Astrocyte of the spinal cord (primary cell): ENCODE data around the gene ATXN1.

Experiments used
- DNase-seq: peaks from one replicate; pipeline ENCODE4 v3.0.0; 2011; ENCODE audit warnings: low read depth, low spot score
- H3K4me3 ChIP-seq: 2 replicates; pipeline ENCODE4 v1.5.1; 2011; ENCODE audit warnings: low read depth, mild to moderate bottlenecking, low read length, moderate library complexity
- in situ Hi-C: cut with HindIII; loops from 2 replicates; pipeline ENCODE4 v1.10.0; 2017; ENCODE audit warnings: low sequenced_read_pairs
- TF ChIP-seq, protein P1 (sequence below): IDR thresholded peaks from 2 replicates; pipeline ENCODE4 v1.5.1; 2012; ENCODE audit warnings: low read depth, mild to moderate bottlenecking, low read length, inconsistent platforms

Gene ATXN1

DNA sequence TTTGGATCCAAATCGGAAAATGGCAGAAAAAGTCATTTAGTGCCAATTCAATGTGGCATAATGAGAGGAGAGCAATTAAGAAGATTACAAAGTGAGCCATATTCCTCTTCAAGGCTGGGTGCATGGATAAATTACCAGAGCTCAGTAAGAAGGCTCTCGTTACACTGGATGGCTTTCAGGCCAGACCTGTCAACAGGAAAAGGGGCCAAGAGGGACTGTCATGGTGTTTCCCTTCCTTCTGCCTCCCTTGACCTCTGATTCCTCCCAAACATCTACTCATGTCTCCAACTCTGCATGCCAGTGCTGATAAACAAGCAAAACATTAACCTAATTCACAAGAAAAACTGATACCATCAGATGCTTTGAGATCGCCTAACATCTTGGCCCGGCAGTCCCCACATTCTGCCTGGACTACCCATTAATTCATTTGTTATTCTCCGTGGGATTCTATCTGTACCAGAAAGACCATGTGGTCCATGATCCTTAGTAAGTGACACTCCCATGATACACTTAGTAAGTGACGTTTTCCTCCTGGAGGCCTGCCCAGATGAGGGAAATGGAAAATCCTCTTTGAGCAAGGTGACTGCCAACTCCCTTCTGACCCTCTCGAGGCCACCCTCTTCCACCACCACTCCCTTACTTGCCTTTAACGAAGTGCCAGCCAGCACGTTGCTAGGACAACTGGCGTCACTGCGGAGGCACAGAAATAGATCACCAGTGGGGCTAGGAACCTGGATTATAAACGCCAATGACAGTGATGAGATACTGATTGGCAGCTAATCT is 283.7 kb downstream of the ATXN1 start:
- TF ChIP-seq, protein P1, sequence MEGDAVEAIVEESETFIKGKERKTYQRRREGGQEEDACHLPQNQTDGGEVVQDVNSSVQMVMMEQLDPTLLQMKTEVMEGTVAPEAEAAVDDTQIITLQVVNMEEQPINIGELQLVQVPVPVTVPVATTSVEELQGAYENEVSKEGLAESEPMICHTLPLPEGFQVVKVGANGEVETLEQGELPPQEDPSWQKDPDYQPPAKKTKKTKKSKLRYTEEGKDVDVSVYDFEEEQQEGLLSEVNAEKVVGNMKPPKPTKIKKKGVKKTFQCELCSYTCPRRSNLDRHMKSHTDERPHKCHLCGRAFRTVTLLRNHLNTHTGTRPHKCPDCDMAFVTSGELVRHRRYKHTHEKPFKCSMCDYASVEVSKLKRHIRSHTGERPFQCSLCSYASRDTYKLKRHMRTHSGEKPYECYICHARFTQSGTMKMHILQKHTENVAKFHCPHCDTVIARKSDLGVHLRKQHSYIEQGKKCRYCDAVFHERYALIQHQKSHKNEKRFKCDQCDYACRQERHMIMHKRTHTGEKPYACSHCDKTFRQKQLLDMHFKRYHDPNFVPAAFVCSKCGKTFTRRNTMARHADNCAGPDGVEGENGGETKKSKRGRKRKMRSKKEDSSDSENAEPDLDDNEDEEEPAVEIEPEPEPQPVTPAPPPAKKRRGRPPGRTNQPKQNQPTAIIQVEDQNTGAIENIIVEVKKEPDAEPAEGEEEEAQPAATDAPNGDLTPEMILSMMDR = no peak
- no peak overlapping the region for H3K4me3 ChIP-seq
- in situ Hi-C loops = no loop called here
- no peak for DNase-seq

DNA sequence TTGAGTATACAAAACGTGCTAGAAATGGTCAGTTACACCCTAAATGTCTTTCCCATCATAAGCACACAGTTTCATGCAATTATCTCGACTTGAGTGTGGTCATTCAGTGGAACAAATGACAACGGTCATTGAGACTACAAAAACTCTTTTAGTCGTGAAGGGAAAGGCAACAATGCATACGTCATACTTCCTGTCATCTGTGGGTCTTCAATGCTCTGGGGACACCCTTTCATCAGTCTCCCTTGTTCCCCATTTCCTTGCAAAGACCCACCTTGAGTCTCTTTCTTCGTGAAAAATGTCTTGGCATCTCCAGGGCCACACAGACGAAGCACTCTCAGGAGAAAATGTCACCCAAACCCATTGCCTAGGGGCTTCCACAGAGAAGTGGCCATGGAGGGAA is 284.4 kb downstream of the ATXN1 start:
- in situ Hi-C loops = no loop called here
- no peak for DNase-seq
- TF ChIP-seq, protein P1 = no peak
- no peak overlapping the region for H3K4me3 ChIP-seq

DNA sequence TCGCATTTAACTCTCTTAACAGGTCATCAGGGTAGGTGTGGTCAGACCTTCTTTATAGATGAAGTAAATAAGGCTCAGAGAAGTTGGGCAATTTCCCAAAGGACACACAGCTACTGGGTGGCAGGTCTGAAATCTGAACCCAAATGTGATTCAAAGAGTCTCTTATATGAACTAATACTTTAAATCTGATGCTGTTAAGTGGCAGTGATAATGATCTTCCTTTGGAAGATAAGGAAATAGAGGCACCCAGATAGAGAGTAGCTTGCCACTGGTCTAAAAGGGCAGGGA is 285.8 kb downstream of the ATXN1 start:
- in situ Hi-C loops = no loop called here
- H3K4me3 ChIP-seq = no peak overlapping the region

DNA sequence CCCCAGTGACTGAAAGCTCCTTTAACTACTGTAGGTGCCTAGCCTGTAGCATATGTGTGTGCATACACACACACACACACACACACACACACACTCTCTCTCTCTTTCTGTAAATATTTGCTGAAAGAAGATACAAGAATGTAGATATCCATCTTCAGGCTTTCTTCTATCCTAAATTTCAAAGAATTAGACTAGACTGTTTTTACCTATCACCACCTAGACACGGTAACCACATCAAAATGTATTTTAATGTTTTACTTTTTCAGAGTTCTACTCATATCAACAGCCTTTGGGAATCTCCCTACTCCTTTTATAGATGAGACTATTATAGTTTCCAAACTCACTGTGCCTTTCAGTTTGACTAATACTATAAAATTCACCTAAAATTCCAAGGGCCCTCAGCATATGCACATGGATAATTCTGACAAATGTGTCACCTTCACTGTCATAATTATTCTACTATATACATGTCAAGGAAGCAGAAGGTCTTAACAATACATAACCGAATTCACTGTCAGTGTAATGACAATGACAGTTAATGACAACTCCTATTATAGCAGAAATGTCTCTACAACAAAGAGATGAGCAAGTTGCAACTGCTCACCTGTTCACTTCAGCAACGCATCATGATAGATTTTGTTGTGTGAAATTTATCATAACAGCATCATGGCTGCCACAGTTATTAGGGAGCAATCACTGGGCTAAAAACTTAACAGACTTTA is 286.3 kb downstream of the ATXN1 start:
- DNase-seq = no peak
- in situ Hi-C loops = no loop called here
- TF ChIP-seq, protein P1 = no peak
- no peak overlapping the region for H3K4me3 ChIP-seq

More for the DNA sequence above, 285.8 kb downstream of the ATXN1 start:
- DNase-seq = no peak
- TF ChIP-seq, protein P1 = no peak

DNA sequence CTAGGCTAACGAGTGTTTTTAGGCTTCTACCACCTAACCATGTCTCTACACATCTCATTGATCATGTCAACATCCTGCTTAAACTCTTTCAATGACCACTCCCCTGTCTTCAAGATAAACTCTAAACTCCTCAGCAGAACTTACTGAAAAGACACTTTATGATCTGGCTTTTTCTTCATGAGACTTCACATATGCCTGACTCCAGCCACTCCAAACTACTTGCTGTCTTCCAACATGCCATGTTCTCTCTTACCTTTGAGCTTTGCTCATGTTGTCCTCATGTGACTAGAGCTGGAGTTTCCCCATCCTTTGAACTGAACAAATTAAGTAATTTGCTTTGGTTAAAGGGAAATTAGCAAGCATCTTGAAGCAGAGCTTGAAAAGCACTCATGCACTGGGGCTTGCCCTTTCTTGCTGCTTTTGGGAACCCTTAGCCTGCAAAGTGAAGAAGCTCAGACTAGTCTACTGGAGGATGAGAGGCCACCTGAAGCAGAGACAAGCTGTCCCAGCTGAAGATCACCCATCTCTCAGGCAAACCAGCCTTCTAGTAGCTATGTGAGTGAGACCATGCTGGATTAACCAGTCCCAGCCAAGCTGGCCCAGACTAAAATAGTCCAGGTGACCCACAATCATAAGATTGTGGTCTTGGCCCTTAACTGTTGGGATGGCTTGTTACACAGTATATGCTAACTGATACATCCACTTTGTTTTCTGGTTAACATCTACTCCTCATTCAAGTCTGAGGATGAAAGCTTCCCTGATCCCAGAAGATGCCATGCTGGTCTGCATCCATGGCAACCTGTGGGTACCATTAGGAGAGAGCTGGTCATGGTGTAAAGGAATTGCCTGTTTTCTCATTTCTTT is 287.1 kb downstream of the ATXN1 start:
- in situ Hi-C loops = no loop called here
- no peak overlapping the region for H3K4me3 ChIP-seq

More for the DNA sequence above, 287.1 kb downstream of the ATXN1 start:
- no peak for DNase-seq
- TF ChIP-seq, protein P1 = no peak
